BJ (cell line): Measurements from ENCODE around the gene NKAIN2. TPM values are rescaled to one million over a fixed set of nuclear protein-coding genes. Genes with fewer than 3 reads are reported as not detected.

Experiments used
- CTCF ChIA-PET: fragments of 350-600 bp; formaldehyde crosslinking; extraction: SDS; loops from one replicate; lab custom pipeline; 2021; ENCODE audit warnings: antibody characterized with exemption, inconsistent platforms; lab: Yijun Ruan, JAX
- POLR2A ChIA-PET: fragments of 300-600 bp; sonication (Branson Sonifier 250); formaldehyde crosslinking; extraction: SDS; loops from one replicate; lab custom pipeline; 2021; ENCODE audit warnings: antibody characterized with exemption; lab: Charles Lee
- DNase-seq: peaks from one replicate; pipeline ENCODE4 v3.0.0-alpha.2; 2011; ENCODE audit warnings: low read depth
- H3K27me3 ChIP-seq: 2 replicates; pipeline ENCODE4 v1.6.0; 2011; ENCODE audit warnings: low read length; ENCODE audit not compliant: control insufficient read depth, insufficient read depth
- H3K36me3 ChIP-seq: 2 replicates; pipeline ENCODE4 v1.5.1; 2011; ENCODE audit warnings: low read length; ENCODE audit not compliant: control insufficient read depth, insufficient read depth
- H3K4me3 ChIP-seq: 2 replicates; pipeline ENCODE4 v1.5.1; 2011; ENCODE audit warnings: low read depth, mild to moderate bottlenecking, control low read depth, low read length
- CTCF ChIP-seq: IDR thresholded peaks from 2 replicates; pipeline ENCODE4 v1.5.1; 2011; ENCODE audit warnings: low read depth, mild to moderate bottlenecking, control low read depth, inconsistent platforms, low read length, moderate library complexity; ENCODE audit not compliant: insufficient read depth
- polyA plus RNA-seq: library from polyadenylated mRNA; depleted of rRNA; stranded (reverse); fragments of >200 nt; gene quantifications from 2 replicates; pipeline ENCODE4 v1.2.3, GENCODE V29; 2011

NKAIN2 gene
- polyA plus RNA-seq, 1 experiment: not detected

GRCh38 chr6:123994891-123995635, 191.4 kb downstream of the NKAIN2 start:
- TF ChIP-seq CTCF: no peak
- ChIA-PET CTCF (no interaction called here), POLR2A (no interaction called here)
- no peak for DNase-seq
- no peaks in the 10 kb centered on the region for H3K36me3 ChIP-seq
- no peaks in the 10 kb centered on the region for H3K27me3 ChIP-seq
- H3K4me3 ChIP-seq: no peak overlapping the region

- CTCF ChIA-PET: no interaction called here
- DNase-seq: no peak
- Histone ChIP-seq H3K4me3 (no peak overlapping the region), H3K36me3 (no peaks in the 10 kb centered on the region), H3K27me3 (no peaks in the 10 kb centered on the region)
- POLR2A ChIA-PET: no interaction called here
- TF ChIP-seq CTCF: no peak
Observed at GRCh38 chr6:123997223-123997622, 193.6 kb downstream of the NKAIN2 start.

GRCh38 chr6:124002377-124003081, 198.9 kb downstream of the NKAIN2 start:
- TF ChIP-seq CTCF: no peak
- H3K36me3 ChIP-seq: no peaks in the 10 kb centered on the region
- no peak overlapping the region for H3K4me3 ChIP-seq
- CTCF ChIA-PET: no interaction called here
- POLR2A ChIA-PET: no interaction called here
- no peaks in the 10 kb centered on the region for H3K27me3 ChIP-seq
- DNase-seq: no peak

DNA sequence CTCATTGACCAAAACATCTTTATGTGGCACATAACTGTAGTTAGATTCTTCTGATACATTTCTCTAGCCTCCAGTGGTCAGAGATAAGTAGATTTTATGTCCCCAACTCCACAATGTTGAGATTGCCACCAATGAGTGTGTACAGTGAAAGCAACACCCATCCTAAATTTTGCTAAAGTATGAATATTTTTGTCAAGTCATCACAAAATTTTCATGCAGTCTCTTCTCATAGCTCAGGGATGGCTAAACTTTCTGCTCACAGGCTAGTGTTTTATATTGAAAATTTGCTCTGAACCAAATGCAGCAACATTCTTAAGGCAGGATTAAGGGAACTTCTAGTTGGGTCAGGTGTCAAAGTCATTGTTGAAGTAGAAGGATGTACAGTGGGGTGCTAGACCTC, 203.6 kb downstream of the NKAIN2 start:
- ChIA-PET CTCF (interaction anchor here (0.6 kb wide), 1 partner anchor 166 kb away, joined by 3 read pairs; no protein-coding TSS in a partner anchor), POLR2A (no interaction called here)
- Histone ChIP-seq H3K27me3 (no peaks in the 10 kb centered on the region), H3K36me3 (no peaks in the 10 kb centered on the region), H3K4me3 (no peak overlapping the region)
- TF ChIP-seq CTCF: no peak
- DNase-seq: no peak
